Right ventricle myocardium superior (tissue), 1 donor: ENCODE results near the gene NCAPG. TPM values are rescaled to one million over a fixed set of nuclear protein-coding genes. Genes with fewer than 3 reads are reported as not detected.
A peak's percentile ranks its signal among the peaks of the same experiment; 100 is the strongest.
"Not testable (repeated sequence)": the region's sequence is repeated elsewhere in the genome, so short reads cannot be mapped to it uniquely, and the experiment has no call there.

ENCODE experiments used
- ATAC-seq: fragments of 200-7000 bp; cut with Tn5 transposase; one replicate; pipeline ENCODE4 v1.9.1; 2020; ENCODE audit warnings: mild to moderate bottlenecking; ENCODE audit not compliant: poor library complexity
- DNase-seq: peaks from one replicate; pipeline ENCODE4 v3.0.0-alpha.2; 2020
- intact Hi-C: fragments of 100-400 bp; cut with DNase I; formaldehyde crosslinking; loops from one replicate; pipeline ENCODE4 v1.11.2; 2022
- total RNA-seq: library from RNA; stranded (reverse); fragmentation: NEBNext Ultra II Directional; extraction: Animal tissue kit (Norgen Biotek cat#: 25700); gene quantifications from one replicate; pipeline ENCODE4 v1.2.1, GENCODE V29; 2021
- donor health status: DM: no; HTN: yes; CAD: no; lungs with severe emphysema.

NCAPG gene
- total RNA-seq, 1 donor from 2014 or later = 0.59 TPM

- ATAC-seq (no peak), DNase-seq (no peak)
- intact Hi-C loops = no loop called here
These were observed 24.9 kb upstream of the NCAPG start for GRCh38 chr4:17785858-17786257.

- ATAC-seq (no peak), DNase-seq (no peak)
- intact Hi-C loops = no loop called here
These were observed 24.2 kb upstream of the NCAPG start for GRCh38 chr4:17786567-17786966.

- intact Hi-C loops = no loop called here
- no peak for ATAC-seq
- no peak for DNase-seq
These were observed 23.5 kb upstream of the NCAPG start for GRCh38 chr4:17787315-17787714.

- DNase-seq (no peak), ATAC-seq (no peak)
- intact Hi-C loops = no loop called here
These were observed 21.8 kb upstream of the NCAPG start for GRCh38 chr4:17788956-17789355.

GRCh38 chr4:17794730-17795129 lies 16.0 kb upstream of the NCAPG start:
- intact Hi-C loops = no loop called here
- no peak for DNase-seq
- no peak for ATAC-seq

- DNase-seq (no peak), ATAC-seq (no peak)
- intact Hi-C loops = no loop called here
These were observed 13.0 kb upstream of the NCAPG start for GRCh38 chr4:17797808-17798207.

- intact Hi-C loops = loop anchor here (10.0 kb wide), 1 partner anchor 251 kb away; no protein-coding TSS in a partner anchor
- DNase-seq = no peak
- no peak for ATAC-seq
These were observed 5.1 kb upstream of the NCAPG start for GRCh38 chr4:17805580-17806155.

- DNase-seq (no peak), ATAC-seq (no peak)
- intact Hi-C loops = loop anchor here (10.0 kb wide), 1 partner anchor 253 kb away; no protein-coding TSS in a partner anchor
These were observed 3.3 kb upstream of the NCAPG start for GRCh38 chr4:17807446-17807845.

GRCh38 chr4:17809667-17810066 lies 1.1 kb upstream of the NCAPG start:
- no peak for ATAC-seq
- no peak for DNase-seq
- intact Hi-C loops = loop anchor here (5.0 to 10.0 kb wide), 3 partner anchors 213 to 555 kb away; partner anchors contain the start of gene LCORL

GRCh38 chr4:17811078-17811603 lies 362 bp downstream of the NCAPG start:
- no peak for ATAC-seq
- intact Hi-C loops = loop anchor here (5.0 to 10.0 kb wide), 2 partner anchors 211 to 554 kb away; partner anchors contain the start of gene LCORL
- peak; percentile 44 for DNase-seq

GRCh38 chr4:17812125-17812524 lies 1.3 kb downstream of the NCAPG start:
- intact Hi-C loops = loop anchor here (5.0 to 10.0 kb wide), 2 partner anchors 210 to 553 kb away; partner anchors contain the start of gene LCORL
- DNase-seq (no peak), ATAC-seq (no peak)

- DNase-seq = no peak
- intact Hi-C loops = loop anchor here (5.0 to 10.0 kb wide), 2 partner anchors 210 to 552 kb away; partner anchors contain the start of gene LCORL
These were observed 2.0 kb downstream of the NCAPG start for GRCh38 chr4:17812801-17813200.

GRCh38 chr4:17814140-17814539 lies 3.4 kb downstream of the NCAPG start:
- intact Hi-C loops = loop anchor here (5.0 to 10.0 kb wide), 2 partner anchors 208 to 551 kb away; partner anchors contain the start of gene LCORL
- ATAC-seq = no peak
- DNase-seq = no peak

More at GRCh38 chr4:17812801-17813200, 2.0 kb downstream of the NCAPG start:
- no peak for ATAC-seq

GRCh38 chr4:17816142-17816541 lies 5.4 kb downstream of the NCAPG start:
- no peak for DNase-seq
- intact Hi-C loops = loop anchor here (5.0 to 10.0 kb wide), 2 partner anchors 549 to 776 kb away; no protein-coding TSS in a partner anchor
- ATAC-seq = no peak

- intact Hi-C loops = loop anchor here (5.0 to 10.0 kb wide), 2 partner anchors 548 to 775 kb away; no protein-coding TSS in a partner anchor
- no peak for DNase-seq
- peak; percentile 60 for ATAC-seq
These were observed 6.2 kb downstream of the NCAPG start for GRCh38 chr4:17817027-17817426.

- ATAC-seq = no peak
- DNase-seq = no peak
- intact Hi-C loops = no loop called here
These were observed 13.3 kb downstream of the NCAPG start for GRCh38 chr4:17823871-17824669.

GRCh38 chr4:17846266-17846665 lies 35.5 kb downstream of the NCAPG start:
- ATAC-seq = no peak
- DNase-seq = no peak
- intact Hi-C loops = no loop called here

GRCh38 chr4:17850295-17850694 lies 39.5 kb downstream of the NCAPG start:
- ATAC-seq, DNase-seq, intact Hi-C loops: not testable (repeated sequence)

- DNase-seq = no peak
- no peak for ATAC-seq
- intact Hi-C loops = no loop called here
These were observed 41.2 kb downstream of the NCAPG start for GRCh38 chr4:17851959-17852358.
